Ascending aorta (tissue), 2 donors: ENCODE results near the gene CEP135. TPM values are rescaled to one million over a fixed set of nuclear protein-coding genes. Genes with fewer than 3 reads are reported as not detected.
"Not testable (repeated sequence)": the region's sequence is repeated elsewhere in the genome, so short reads cannot be mapped to it uniquely, and the experiment has no call there.

ENCODE experiments used
- DNase-seq, 2 donors: peaks; one replicate each; pipeline ENCODE4 v3.0.0-alpha.2; 2019; ENCODE audit warnings: low spot score in 2 of 2
- H3K27ac ChIP-seq, 2 donors: fragments of 200-600 bp; sonication (generic); one replicate each; pipeline ENCODE4 v1.5.1; 2016 to 2017; ENCODE audit warnings: mild to moderate bottlenecking in 1 of 2
- H3K27me3 ChIP-seq: fragments of 200-600 bp; sonication (generic); one replicate; pipeline ENCODE4 v1.5.1; 2017
- H3K36me3 ChIP-seq, 2 donors: fragments of 200-600 bp; sonication (generic); one replicate each; pipeline ENCODE4 v1.5.1; 2016
- H3K4me1 ChIP-seq, 2 donors: fragments of 200-600 bp; sonication (generic); one replicate each; pipeline ENCODE4 v1.5.1; 2016 to 2017; ENCODE audit warnings: mild to moderate bottlenecking in 1 of 2
- H3K4me3 ChIP-seq, 2 donors: fragments of 200-600 bp; sonication (generic); one replicate each; pipeline ENCODE4 v1.5.1; 2016 to 2017; ENCODE audit warnings: mild to moderate bottlenecking in 1 of 2
- H3K9me3 ChIP-seq, 2 donors: fragments of 200-600 bp; sonication (generic); one replicate each; pipeline ENCODE4 v1.5.1; 2016
- intact Hi-C: fragments of 100-400 bp; cut with DNase I; formaldehyde crosslinking; loops from one replicate; pipeline ENCODE4 v1.15.1; 2023
- total RNA-seq: library from RNA; depleted of rRNA; stranded (reverse); fragments of >200 nt; gene quantifications from one replicate; pipeline ENCODE4 v1.1.0, GENCODE V29; 2016
- TF ChIP-seq, protein P1 (sequence below), 3 experiments: fragments of 200-600 bp in 2 of 3; fragments of 450-650 bp in 1 of 3; sonication (generic) in 2 of 3; IDR thresholded peaks; one replicate each; pipeline ENCODE4 v1.5.1; 2016 to 2019; ENCODE audit warnings: antibody characterized with exemption in 3 of 3, mild to moderate bottlenecking in 1 of 3, moderate library complexity in 1 of 3

The CEP135 gene
- total RNA-seq, 1 donor from 2014 or later, result 0.53 TPM

DNA sequence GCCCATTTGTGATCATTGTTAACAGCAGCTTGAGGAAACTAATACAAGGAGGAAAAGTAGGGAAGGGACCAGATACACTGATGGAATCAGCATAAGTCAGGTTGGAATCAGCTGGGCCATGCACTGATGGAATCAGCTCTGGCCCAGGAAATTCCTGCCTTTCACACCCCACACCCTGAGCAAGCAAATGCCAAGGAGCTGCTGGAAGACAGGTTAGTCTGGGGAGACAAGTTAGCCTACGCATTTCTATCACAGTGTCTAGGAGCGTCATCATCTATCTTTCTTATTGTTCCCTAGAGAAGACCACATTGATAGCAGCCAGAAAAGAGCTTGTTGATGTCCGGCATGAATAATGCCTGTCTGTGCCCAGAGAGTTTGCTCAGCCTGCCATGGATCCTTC lies 16.2 kb upstream of the CEP135 start:
- no peak for DNase-seq
- Histone ChIP-seq H3K9me3 (no peaks in the 10 kb centered on the region), H3K36me3 (no peaks in the 10 kb centered on the region), H3K4me1 (no peaks in the 10 kb centered on the region), H3K27me3 (no peaks in the 10 kb centered on the region), H3K27ac (no peak overlapping the region), H3K4me3 (no peak overlapping the region)
- intact Hi-C loops, result no loop called here
- TF ChIP-seq, protein P1, sequence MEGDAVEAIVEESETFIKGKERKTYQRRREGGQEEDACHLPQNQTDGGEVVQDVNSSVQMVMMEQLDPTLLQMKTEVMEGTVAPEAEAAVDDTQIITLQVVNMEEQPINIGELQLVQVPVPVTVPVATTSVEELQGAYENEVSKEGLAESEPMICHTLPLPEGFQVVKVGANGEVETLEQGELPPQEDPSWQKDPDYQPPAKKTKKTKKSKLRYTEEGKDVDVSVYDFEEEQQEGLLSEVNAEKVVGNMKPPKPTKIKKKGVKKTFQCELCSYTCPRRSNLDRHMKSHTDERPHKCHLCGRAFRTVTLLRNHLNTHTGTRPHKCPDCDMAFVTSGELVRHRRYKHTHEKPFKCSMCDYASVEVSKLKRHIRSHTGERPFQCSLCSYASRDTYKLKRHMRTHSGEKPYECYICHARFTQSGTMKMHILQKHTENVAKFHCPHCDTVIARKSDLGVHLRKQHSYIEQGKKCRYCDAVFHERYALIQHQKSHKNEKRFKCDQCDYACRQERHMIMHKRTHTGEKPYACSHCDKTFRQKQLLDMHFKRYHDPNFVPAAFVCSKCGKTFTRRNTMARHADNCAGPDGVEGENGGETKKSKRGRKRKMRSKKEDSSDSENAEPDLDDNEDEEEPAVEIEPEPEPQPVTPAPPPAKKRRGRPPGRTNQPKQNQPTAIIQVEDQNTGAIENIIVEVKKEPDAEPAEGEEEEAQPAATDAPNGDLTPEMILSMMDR (IDR thresholded peaks at IDR 0.05), result no peak

DNA sequence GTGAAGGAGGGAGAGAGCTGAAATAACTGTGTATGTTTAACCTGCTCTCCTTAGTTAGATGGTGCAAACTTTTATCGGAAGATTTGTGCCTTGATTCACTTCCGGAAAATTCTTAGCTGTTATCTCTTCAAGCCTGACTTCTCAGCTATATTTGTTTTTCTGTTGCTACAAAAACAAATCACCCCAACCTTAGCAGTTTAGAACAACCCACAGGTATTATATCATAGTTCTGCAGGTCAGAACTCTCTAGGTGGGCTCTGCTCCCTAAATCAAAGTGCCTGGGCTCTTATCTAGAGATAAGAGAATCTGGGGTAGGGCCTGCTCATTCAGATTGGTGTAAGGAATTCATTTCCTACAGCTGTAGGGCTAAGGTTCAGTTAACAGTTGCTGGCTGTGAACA lies 15.1 kb upstream of the CEP135 start:
- DNase-seq, result no peak
- Histone ChIP-seq H3K27ac (no peak overlapping the region), H3K27me3 (no peaks in the 10 kb centered on the region), H3K9me3 (no peaks in the 10 kb centered on the region), H3K4me1 (no peaks in the 10 kb centered on the region), H3K4me3 (no peak overlapping the region), H3K36me3 (no peaks in the 10 kb centered on the region)
- intact Hi-C loops, result no loop called here
- TF ChIP-seq, protein P1 (IDR thresholded peaks at IDR 0.05), result no peak

DNA sequence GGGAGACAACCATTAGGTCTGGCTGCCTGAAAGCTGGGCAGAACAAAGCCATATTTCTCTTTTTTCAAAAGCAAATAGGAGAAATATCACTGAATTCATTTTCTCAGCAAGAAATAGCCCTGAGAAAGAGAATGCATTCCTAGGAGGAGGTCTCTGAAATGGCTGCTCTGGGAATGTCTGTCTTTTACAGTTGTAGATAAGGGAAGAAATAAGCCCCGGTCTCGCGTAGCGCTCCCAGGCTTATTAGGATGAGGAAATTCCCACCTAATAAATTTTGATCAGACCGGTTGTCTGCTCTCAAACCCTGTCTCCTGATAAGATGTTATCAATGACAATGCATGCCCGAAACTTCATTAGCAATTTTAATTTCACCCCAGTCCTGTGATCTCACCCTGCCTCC lies 12.8 kb upstream of the CEP135 start:
- H3K27me3 ChIP-seq, H3K9me3 ChIP-seq, H3K4me3 ChIP-seq, H3K27ac ChIP-seq, intact Hi-C loops, H3K4me1 ChIP-seq, H3K36me3 ChIP-seq, DNase-seq: not testable (repeated sequence)

DNA sequence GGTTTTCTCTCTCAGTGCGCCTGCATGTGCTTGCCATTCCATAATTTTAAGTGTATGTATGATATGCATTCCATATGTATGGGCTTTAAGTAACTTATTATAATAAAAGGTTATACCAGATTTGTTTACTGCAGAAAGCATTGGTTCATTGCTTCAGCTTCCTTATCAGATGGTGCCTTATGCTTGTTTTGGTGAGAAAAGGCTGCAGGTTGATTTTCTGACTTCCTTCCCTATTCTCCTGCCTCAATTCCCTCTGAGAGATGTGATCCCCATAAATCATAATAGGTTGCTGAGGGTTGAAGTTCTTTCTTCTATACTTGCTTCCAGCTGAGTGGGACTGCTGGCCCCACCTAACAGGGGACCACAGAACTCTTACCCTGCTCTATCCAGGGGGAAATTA lies 10.3 kb upstream of the CEP135 start:
- H3K36me3 ChIP-seq, result no peaks in the 10 kb centered on the region
- no peaks in the 10 kb centered on the region for H3K9me3 ChIP-seq
- no peak overlapping the region for H3K4me3 ChIP-seq
- TF ChIP-seq, protein P1 (IDR thresholded peaks at IDR 0.05), result no peak
- H3K4me1 ChIP-seq, result no peaks in the 10 kb centered on the region
- H3K27ac ChIP-seq, result no peak overlapping the region
- H3K27me3 ChIP-seq, result no peaks in the 10 kb centered on the region
- no peak for DNase-seq
- intact Hi-C loops, result no loop called here

DNA sequence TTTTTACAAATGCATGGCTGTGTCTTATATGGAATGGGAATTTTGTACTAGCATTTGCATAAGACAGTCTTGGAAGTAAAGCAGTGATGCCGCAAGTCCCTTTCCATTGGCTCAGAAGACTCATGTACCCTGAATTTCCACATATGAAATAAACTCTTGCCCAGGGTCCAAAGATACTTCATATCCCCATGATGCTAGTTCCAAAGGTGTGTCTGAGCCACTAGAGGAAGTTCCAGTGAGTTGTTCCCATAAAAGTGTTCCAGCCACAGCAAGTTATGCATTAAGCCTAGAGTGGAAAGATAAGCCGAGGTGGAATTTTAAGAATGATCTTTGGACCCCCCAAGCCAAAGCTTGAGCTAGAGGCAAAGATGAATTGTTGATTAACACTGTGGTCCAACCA lies 9.3 kb upstream of the CEP135 start:
- Histone ChIP-seq H3K27me3 (no peaks in the 10 kb centered on the region), H3K36me3 (no peaks in the 10 kb centered on the region), H3K9me3 (no peaks in the 10 kb centered on the region), H3K27ac (no peak overlapping the region), H3K4me3 (no peak overlapping the region), H3K4me1 (no peaks in the 10 kb centered on the region)
- TF ChIP-seq, protein P1 (IDR thresholded peaks at IDR 0.05), result no peak
- no peak for DNase-seq
- intact Hi-C loops, result no loop called here

DNA sequence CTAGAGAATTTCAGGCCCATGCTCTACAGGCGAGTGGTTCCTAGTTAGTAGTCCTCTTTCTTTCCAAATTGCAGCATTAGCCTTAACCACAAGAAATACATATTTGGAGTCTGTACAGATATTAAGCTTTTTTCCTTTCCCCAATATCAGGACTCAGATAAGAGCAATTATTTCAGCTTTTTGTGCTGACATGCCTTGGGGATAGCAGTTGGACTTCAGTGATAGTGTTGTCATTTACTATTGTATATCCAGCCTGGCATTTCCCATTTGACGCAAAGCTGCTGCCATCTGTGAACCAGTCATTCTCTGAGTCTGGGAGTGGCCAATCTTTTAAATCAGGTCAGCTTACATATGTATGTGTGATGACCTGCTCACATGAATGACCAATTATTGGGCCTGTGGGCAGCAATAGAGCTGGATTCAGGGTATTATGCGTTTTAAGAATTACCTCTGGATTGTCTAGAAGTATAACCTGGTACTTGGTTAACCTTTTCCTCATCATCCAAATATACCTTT lies 6.8 kb upstream of the CEP135 start:
- intact Hi-C loops, result no loop called here
- no peak for DNase-seq

More for the DNA sequence above, 6.8 kb upstream of the CEP135 start:
- H3K27ac ChIP-seq, result no peak overlapping the region
- no peaks in the 10 kb centered on the region for H3K9me3 ChIP-seq
- H3K4me3 ChIP-seq, result no peak overlapping the region
- peaks cover 0 to under 1% of the 10 kb centered on the region in 2 donors for H3K4me1 ChIP-seq
- TF ChIP-seq, protein P1 (IDR thresholded peaks at IDR 0.05), result no peak
- no peaks in the 10 kb centered on the region for H3K27me3 ChIP-seq
- H3K36me3 ChIP-seq, result no peaks in the 10 kb centered on the region
